RKO (cell line): ENCODE results near the gene KRT40.
A peak's percentile ranks its signal among the peaks of the same experiment; 100 is the strongest.
"Not testable (repeated sequence)": the region's sequence is repeated elsewhere in the genome, so short reads cannot be mapped to it uniquely, and the experiment has no call there.

Experiments
- DNase-seq: peaks from one replicate; pipeline ENCODE4 v3.0.0-alpha.2; 2016; ENCODE audit warnings: low spot score

The KRT40 gene

GRCh38 chr17:40984226-40984625, at the start of gene KRT40:
TSS of gene KRT40 (minus strand) at chr17:40984326. CDS start at chr17:40984273, 53 bp downstream.
- DNase-seq = no peak

- DNase-seq = no peak
Measured at GRCh38 chr17:41029633-41030245, 45.6 kb upstream of the KRT40 start, which contains the start of gene KRTAP1-4. TSS of gene KRTAP1-4 (minus strand) at chr17:41030195. CDS start at chr17:41030078, 117 bp downstream.

GRCh38 chr17:41026715-41027471, 42.8 kb upstream of the KRT40 start, which contains the start of gene KRTAP1-5:
TSS of gene KRTAP1-5 (minus strand) at chr17:41027208. CDS start at chr17:41027155, 53 bp downstream.
- DNase-seq = peak; percentile 14

GRCh38 chr17:41024697-41025096, 40.6 kb upstream of the KRT40 start:
- DNase-seq = no peak

DNA sequence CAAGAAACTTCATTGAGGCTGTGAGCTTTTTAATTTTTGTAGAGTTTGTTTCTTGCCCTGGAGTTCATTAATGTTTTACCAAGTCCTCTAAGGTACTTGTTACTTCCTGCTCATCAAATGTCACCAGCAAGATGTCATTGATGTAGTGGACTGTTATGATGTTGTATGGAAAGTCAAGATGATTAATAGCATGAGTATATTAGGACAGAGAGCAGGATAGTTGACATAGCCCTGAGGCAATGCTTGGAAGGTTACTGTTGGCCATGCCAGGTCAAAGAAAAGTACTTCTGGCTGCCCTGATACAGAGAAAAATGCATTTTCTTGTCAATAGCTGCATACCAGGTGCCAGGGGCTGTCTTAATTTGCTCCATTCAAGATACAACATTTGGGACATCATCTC, 36.2 kb upstream of the KRT40 start:
- no peak for DNase-seq

DNA sequence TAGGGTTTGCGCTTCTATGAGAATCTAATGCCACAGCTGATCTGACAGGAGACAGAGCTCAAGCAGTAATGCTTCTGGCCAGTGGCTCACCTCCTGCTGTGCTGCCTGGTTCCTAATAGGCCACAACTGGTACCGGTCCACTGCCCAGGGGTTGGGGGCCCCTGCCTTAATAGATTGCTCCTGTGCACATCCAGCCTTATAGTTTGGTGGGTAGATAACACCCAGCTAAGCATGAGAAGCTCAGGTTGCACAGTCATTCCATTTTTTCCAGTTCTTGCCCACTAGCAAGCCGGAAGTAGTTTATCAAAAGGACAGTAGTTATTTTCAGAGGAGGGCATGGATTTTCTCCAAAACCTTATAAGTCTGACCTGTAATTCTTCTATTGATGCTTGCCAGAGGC, 35.3 kb upstream of the KRT40 start:
- DNase-seq = no peak

DNA sequence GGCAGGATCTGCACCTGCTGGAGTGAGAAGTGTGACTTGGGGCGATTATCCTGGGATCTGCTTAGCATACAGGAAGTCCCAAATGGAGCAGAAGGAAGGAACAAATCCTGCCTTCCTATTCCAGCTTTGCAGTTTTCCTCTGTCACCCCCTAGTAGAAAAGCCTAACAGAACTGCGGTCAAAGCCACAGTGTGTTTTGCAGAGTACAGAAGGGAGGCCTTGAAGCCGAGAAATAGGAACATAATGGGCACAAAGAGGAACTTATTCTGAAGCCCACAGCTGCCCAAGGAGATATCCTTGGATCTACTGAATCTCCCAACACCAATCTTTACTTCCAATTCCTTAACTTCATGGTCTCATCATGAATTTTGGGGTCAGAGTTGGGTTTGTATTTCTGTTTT, 34.4 kb upstream of the KRT40 start:
- DNase-seq = no peak

- no peak for DNase-seq
Measured at GRCh38 chr17:41016578-41017215, 32.6 kb upstream of the KRT40 start.

GRCh38 chr17:41015454-41015853, 31.3 kb upstream of the KRT40 start:
- DNase-seq = no peak

GRCh38 chr17:41013606-41014005, 29.5 kb upstream of the KRT40 start:
- DNase-seq = no peak

GRCh38 chr17:41013181-41013580, 29.1 kb upstream of the KRT40 start:
- peak; percentile 18 for DNase-seq

GRCh38 chr17:41012326-41013120, 28.4 kb upstream of the KRT40 start:
- DNase-seq = no peak

DNA sequence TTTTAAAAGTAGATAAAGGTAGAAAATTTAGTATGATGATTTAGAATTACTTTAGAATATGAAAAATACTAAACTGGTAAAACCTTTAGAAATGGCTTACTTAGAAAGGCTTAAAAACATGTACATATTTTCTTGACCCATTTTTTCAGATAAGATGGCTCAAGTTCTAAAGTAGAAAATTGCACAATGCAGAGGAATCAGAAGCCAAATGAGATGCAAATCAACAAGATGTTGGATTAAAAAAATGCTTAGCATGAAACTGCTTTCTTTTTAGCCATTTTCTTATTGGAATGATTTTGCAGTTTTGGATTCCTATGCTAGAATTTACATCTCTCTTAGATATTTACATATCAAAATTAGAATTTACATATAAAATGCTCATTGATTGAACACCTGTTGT, 26.3 kb upstream of the KRT40 start:
- DNase-seq = no peak

GRCh38 chr17:41009936-41010335, 25.8 kb upstream of the KRT40 start:
- DNase-seq = no peak

DNA sequence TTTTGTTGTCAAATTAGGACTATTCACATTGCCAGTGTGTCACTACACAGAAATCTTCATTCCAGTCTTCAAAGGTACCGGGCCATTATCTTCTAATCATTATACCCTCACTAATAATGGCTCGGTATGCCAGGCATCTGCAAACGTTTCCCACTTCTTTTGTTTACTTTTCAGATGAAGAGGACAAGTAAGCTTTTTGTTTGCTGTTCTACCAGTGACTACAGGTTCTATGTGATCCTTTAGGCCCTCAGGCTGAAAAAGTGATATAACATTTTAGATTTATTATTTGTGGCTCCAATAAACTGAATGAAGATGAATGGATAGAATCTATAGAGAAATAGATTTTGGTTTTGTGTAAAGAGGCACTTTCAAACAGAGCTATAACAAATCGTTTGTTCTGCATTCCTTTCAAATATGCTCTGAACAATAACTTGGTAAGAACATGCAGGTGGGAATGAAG, 25.2 kb upstream of the KRT40 start:
- no peak for DNase-seq

DNA sequence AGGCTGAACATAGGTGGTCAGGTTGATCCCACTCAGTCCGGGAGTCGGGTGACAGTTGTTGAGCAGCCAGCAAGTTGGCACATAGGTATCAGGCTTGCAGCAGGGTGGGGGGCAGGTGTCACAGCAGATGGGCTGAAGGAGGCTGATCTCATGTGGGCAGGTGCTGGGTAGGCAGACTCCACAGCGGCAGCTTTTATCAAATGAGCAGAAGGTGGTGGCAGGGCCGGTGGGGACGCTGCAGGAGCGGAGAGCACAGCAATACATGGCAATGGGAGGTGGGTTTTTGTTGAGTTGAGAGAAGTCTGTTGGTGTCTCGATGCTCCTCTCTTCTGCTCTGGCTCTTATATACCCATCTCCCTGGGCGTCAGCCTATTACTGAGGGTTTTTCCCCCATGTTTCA, 24.7 kb upstream of the KRT40 start, which contains the start of gene KRTAP3-1:
Gene KRTAP3-1, minus strand, starts transcription at position 318 of the 400 bp plus-strand sequence. Its CDS starts 54 bp downstream, at position 264.
- DNase-seq = no peak

DNA sequence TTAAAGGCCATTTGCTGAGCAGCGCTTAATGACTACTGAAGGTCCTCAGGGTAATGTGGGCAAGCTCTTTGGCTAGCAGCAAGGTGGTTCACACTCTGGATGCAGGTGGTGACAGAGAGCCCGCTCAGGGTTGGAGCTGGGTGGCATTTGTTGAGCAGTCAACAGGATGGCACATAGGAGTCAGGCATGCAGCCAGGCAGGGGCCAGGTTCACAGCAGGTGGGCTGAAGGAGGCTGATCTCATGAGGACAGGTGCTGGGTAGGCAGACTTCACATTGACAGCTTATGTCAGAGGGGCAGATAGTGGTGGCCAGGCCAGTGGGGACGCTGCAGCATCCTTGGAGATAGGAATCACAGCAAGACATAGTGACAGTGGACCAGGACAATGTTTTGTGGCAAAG, 20.3 kb upstream of the KRT40 start:
- no peak for DNase-seq

DNA sequence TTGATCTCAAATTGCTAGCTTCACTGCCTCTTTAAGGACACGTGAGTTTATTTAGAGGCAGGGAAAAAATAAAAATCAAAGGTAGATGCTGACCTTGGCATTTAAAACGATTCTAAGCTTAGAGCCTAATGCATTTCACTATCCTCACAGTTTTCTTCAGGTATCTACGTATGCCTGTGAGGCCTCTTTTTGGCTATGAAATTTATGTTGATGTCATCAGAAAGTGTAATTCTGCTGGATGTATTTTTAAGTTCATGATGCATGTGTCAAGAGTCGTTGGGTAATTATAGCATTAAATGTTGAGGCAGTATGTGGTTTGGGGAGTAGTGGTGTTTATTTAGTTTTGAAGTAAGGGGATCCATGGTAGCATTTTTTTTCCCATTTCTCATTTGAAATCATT, 19.8 kb upstream of the KRT40 start:
- no peak for DNase-seq

DNA sequence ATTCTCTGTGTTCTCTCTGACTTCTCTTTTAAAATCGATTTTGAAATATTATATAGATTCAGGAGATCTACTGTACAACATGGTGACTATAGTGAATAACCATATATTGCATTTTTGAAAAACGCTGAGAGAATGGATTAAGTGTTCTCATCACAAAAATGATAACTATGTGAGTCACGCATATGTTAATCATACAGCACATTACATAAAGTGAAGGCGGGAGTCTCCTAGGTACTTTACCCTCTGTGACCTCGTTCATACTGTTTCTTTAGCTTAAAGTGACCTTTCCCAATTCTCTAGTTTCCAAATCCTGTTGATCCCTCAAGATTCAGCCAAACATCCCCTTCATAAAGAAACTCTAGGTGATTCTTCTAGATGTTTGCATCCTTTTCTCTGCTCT, 18.7 kb upstream of the KRT40 start:
- peak; percentile 58 for DNase-seq

- DNase-seq = no peak
Measured at GRCh38 chr17:41001795-41002194, 17.7 kb upstream of the KRT40 start.

DNA sequence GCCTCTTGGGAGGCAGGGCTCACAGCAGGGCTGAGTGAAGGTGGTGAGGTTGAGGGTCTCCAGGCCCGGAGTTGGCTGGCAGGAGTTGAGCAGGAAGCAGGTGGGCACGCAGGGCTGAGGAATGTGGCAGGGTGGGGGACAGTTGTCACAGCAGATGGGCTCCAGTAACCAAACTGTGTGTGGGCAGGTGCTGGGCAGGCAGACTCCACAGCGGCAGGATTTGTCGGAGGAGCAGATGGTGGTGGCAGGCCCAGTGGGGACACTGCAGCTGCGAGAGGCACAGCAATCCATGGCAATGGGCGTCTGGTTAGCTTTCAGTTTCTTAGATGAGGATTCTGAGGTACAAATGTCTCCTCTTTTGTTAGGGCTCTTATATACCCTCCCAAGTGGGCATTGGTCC, 15.4 kb upstream of the KRT40 start, which contains the start of gene KRTAP3-2:
Gene KRTAP3-2, minus strand, starts transcription at position 344 of the 400 bp plus-strand sequence. Its CDS starts 53 bp downstream, at position 291.
- not testable (repeated sequence) for DNase-seq

GRCh38 chr17:40997361-40997760, 13.2 kb upstream of the KRT40 start:
- DNase-seq = no peak
